ENCODE results near the gene ZP3. TPM values are rescaled to one million over a fixed set of nuclear protein-coding genes. Genes with fewer than 3 reads are reported as not detected.
"Not testable (repeated sequence)": the region's sequence is repeated elsewhere in the genome, so short reads cannot be mapped to it uniquely, and the experiment has no call there.

Gene ZP3
- total and polyA plus RNA-seq, 9 donors = 0.49 to 15.0 (median 1.6) TPM

DNA sequence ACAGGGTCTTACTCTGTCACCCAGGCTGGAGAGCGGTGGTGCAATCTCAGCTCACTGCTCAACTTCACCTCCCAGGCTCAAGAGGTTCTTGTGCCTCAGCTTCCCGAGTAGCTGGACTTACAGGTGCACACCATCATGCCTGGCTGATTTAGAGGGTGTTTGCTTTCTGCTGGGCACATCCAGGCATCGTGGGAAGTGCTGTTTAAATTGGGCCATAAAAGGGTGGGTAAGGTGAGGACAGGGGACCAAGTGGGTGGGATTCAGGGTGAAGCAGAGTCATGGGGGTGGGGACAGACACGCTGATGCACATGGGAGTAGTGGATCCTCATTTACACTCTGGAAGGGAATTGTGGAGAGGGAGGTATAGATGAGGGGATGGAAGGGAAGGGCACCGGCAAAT, 40.2 kb downstream of the ZP3 start:
- not testable (repeated sequence) for H3K9me3 ChIP-seq (replicated peaks; ENCODE audit: control insufficient read depth, low read depth, low read length); H3K27me3 ChIP-seq (ENCODE audit: control insufficient read depth, insufficient read depth, low read length); H3K27ac ChIP-seq (ENCODE audit: low read length); H3K4me3 ChIP-seq (ENCODE audit: low read length); DNase-seq; H3K36me3 ChIP-seq (ENCODE audit: control insufficient read depth, insufficient read depth, low read length); H3K4me1 ChIP-seq (ENCODE audit: control insufficient read depth, insufficient read depth, low read length)
- no CpG with 5 or more reads among the region's 5 CpGs for WGBS (ENCODE audit: insufficient coverage)

DNA sequence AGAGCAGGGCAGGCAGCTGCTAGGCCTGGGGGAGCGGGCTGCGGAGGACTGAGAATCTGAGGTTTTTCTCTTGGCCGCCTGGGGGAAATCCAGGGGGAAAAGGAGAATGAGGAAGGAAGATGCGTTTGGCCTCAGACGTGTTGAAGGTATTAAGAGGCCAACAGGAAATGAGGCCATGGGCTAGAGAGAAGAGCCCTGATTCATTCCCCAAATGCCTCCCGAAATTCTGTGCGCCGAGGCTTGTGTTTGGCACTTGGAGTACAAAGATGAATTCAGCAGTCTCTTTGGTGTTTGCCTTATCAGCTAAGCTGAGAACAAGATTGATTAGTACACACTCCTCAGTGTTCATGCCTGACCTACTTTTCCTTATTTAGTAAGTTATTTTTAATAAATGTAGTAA, 41.2 kb downstream of the ZP3 start:
- not testable (repeated sequence) for H3K4me3 ChIP-seq (ENCODE audit: low read length); H3K36me3 ChIP-seq (ENCODE audit: control insufficient read depth, insufficient read depth, low read length); H3K9me3 ChIP-seq (replicated peaks; ENCODE audit: control insufficient read depth, low read depth, low read length); H3K4me1 ChIP-seq (ENCODE audit: control insufficient read depth, insufficient read depth, low read length); H3K27ac ChIP-seq (ENCODE audit: low read length); H3K27me3 ChIP-seq (ENCODE audit: control insufficient read depth, insufficient read depth, low read length); DNase-seq
- no CpG with 5 or more reads among the region's 8 CpGs for WGBS (ENCODE audit: insufficient coverage)

DNA sequence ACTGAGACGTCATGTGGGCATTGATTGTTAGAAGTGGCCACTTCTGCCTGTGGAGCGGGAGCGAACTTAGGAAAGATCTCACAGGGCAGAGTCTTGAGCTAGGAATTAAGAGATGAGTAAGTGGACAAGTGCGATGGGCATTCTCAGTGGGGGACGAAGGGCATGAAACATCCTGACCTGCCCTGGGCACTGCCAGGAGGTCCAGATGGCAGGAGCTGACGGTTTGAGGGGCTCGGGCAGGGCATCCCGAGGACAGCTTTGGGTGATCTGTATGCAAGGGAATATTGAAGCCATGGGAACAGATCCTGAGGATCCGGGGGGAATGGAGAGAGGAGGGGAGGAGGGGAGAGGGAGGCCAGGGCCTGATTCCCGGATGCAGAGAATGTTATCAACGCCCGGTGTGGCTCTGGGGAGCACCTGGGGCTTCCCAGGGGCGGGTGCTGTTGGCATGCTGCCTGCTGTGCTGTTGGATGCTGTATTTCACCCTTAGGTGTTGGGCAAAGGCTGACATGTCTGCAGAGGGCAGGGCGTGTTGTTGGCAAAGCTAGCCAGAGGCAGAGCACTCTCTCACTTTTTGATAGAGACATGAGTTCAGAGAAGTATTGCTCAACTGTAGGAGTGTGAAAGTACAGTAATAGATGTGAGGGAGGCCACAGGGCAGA, 43.1 kb downstream of the ZP3 start:
- DNase-seq; H3K9me3 ChIP-seq (replicated peaks; ENCODE audit: control insufficient read depth, low read depth, low read length); H3K27ac ChIP-seq (ENCODE audit: low read length); H3K4me1 ChIP-seq (ENCODE audit: control insufficient read depth, insufficient read depth, low read length); H3K36me3 ChIP-seq (ENCODE audit: control insufficient read depth, insufficient read depth, low read length); H3K27me3 ChIP-seq (ENCODE audit: control insufficient read depth, insufficient read depth, low read length); H3K4me3 ChIP-seq (ENCODE audit: low read length): not testable (repeated sequence)
- 93% methylated on average over 3 of the region's 14 CpGs for WGBS (ENCODE audit: insufficient coverage)

GRCh38 chr7:76471556-76472221, 46.9 kb downstream of the ZP3 start:
- not testable (repeated sequence) for H3K36me3 ChIP-seq (ENCODE audit: control insufficient read depth, insufficient read depth, low read length); H3K27ac ChIP-seq (ENCODE audit: low read length); H3K4me3 ChIP-seq (ENCODE audit: low read length); H3K4me1 ChIP-seq (ENCODE audit: control insufficient read depth, insufficient read depth, low read length); H3K27me3 ChIP-seq (ENCODE audit: control insufficient read depth, insufficient read depth, low read length); DNase-seq; H3K9me3 ChIP-seq (replicated peaks; ENCODE audit: control insufficient read depth, low read depth, low read length)
- WGBS (ENCODE audit: insufficient coverage) = no CpG with 5 or more reads among the region's 10 CpGs

DNA sequence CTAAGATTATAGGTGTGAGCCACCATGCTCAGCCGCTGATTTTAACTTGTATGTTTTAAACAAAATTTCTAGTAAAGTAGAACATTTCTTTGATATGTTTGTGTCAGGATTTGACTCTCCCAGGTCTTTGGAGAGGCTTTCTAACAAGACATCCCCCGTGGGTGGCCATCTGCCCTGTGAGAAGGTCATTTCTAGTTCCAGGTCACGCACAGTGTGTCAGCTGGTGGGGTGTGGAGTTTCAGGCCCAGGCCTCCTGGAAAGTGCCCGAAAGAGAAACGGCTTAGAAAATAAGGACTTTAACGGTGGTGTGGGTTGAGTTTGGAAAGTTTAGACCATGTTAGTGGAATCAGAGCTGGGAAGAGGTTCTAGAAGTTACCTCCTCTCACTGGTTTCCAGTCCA, 48.3 kb downstream of the ZP3 start:
- not testable (repeated sequence) for H3K36me3 ChIP-seq (ENCODE audit: control insufficient read depth, insufficient read depth, low read length); H3K27ac ChIP-seq (ENCODE audit: low read length); H3K27me3 ChIP-seq (ENCODE audit: control insufficient read depth, insufficient read depth, low read length); H3K4me3 ChIP-seq (ENCODE audit: low read length); H3K4me1 ChIP-seq (ENCODE audit: control insufficient read depth, insufficient read depth, low read length); H3K9me3 ChIP-seq (replicated peaks; ENCODE audit: control insufficient read depth, low read depth, low read length); DNase-seq
- no CpG with 5 or more reads among the region's 6 CpGs for WGBS (ENCODE audit: insufficient coverage)

- WGBS (ENCODE audit: insufficient coverage) = no CpG with 5 or more reads among the region's 11 CpGs
These were observed 51.5 kb downstream of the ZP3 start for GRCh38 chr7:76476280-76476679.

DNA sequence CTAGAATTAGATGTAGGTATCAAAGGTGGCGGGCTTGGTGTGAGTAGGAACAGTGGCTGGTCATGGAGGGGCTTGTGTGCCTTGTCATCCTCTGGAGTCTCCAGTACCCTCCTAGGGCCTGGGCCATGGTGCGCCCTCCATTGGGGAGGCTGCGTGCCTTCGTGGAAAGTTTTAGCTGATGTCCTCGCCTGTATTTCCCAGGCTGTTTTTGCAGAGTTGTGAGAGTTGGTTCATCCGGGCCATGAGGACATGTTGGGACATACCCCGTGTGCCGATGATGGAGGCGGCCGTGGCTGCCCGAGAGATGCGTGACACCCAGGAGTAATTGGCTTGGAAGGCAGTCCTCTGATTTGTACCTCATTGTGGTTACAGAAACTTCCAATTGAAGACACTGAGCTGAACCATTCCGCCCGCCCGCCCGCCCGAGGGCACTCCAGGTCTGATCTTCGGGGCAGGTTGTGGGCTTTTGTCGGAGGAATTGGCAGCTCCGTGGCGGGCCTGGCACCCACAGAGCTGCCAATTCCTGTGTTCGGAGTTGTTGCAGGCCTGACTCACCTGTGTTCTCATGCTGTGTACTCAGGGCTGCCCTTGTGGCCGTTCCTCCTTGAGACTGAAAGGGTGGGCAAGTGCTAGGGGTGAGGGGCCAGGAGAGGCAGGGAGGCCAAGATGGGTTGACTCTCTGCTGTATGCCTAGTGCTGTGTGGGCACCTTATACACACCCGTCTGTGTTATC, 52.2 kb downstream of the ZP3 start:
- WGBS (ENCODE audit: insufficient coverage) = 96% methylated on average over 5 of the region's 24 CpGs
- H3K9me3 ChIP-seq (replicated peaks; ENCODE audit: control insufficient read depth, low read depth, low read length) = not testable (repeated sequence)

More at GRCh38 chr7:76476280-76476679, 51.5 kb downstream of the ZP3 start:
- H3K27ac ChIP-seq (ENCODE audit: low read length); H3K36me3 ChIP-seq (ENCODE audit: control insufficient read depth, insufficient read depth, low read length); H3K27me3 ChIP-seq (ENCODE audit: control insufficient read depth, insufficient read depth, low read length); H3K4me1 ChIP-seq (ENCODE audit: control insufficient read depth, insufficient read depth, low read length); H3K9me3 ChIP-seq (replicated peaks; ENCODE audit: control insufficient read depth, low read depth, low read length); DNase-seq; H3K4me3 ChIP-seq (ENCODE audit: low read length): not testable (repeated sequence)

DNA sequence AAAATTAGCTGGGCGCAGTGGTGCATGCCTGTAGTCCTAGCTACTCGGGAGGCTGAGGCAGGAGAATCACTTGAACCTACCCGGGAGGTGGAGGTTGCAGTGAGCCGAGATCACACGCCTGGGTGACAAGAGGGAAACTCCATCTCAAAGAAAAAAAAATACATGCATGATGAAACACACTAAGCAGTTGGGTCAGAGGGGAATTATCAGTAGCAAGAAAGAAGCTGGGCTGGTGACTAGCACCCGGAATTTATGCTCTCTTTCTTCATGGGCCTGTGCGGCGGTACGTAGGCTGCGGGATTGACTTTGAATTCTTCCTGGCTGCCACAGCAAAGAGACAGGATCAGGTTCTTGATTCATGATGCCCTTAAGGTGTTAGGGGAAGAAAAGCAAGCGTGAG, 54.9 kb downstream of the ZP3 start:
- not testable (repeated sequence) for H3K27ac ChIP-seq (ENCODE audit: low read length); H3K4me3 ChIP-seq (ENCODE audit: low read length); H3K27me3 ChIP-seq (ENCODE audit: control insufficient read depth, insufficient read depth, low read length); H3K9me3 ChIP-seq (replicated peaks; ENCODE audit: control insufficient read depth, low read depth, low read length); DNase-seq; H3K4me1 ChIP-seq (ENCODE audit: control insufficient read depth, insufficient read depth, low read length)
- peaks cover 12% of the 10 kb centered on the region for H3K36me3 ChIP-seq (ENCODE audit: control insufficient read depth, insufficient read depth, low read length)
- WGBS (ENCODE audit: insufficient coverage) = no CpG with 5 or more reads among the region's 11 CpGs

More for the DNA sequence above, 52.2 kb downstream of the ZP3 start:
- H3K4me3 ChIP-seq (ENCODE audit: low read length); DNase-seq; H3K4me1 ChIP-seq (ENCODE audit: control insufficient read depth, insufficient read depth, low read length); H3K27ac ChIP-seq (ENCODE audit: low read length); H3K27me3 ChIP-seq (ENCODE audit: control insufficient read depth, insufficient read depth, low read length); H3K36me3 ChIP-seq (ENCODE audit: control insufficient read depth, insufficient read depth, low read length): not testable (repeated sequence)

DNA sequence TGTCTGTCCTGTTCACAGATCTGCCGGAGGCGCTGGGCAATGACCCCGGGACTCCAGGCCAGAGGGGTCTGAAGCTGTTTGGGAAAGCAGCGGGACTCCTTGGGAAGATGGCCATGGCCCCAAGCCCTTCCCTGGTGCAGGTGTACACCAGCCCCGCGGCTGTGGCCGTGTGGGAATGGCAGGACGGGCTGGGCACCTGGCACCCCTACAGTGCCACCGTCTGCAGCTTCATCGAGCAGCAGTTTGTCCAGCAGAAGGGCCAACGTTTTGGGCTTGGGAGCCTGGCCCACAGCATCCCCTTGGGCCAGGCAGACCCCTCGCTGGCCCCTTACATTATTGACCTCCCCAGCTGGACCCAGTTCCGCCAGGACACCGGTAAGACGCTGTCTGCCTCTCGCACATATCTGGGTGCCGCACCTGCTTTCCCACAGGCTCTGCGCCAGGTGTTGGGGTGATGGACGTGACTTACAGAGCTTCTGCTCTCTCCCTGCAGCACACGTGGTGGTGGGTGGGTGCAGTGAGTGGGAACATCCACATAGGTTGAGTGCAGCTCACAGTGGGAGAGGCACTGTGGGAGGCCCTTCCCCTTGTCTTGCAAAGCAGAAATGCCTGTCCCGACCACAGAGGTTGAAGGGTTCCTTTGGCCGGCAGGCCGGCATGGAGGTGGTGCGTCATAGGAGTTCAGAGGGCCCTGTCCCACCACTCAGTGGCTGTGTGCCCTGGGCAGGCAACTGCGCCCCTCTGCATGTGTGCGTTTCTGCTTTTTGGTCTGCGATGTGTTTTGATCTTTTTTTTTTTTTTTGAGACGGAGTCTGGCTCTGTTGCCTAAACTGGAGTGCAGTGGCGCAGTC, 55.9 kb downstream of the ZP3 start:
- not testable (repeated sequence) for DNase-seq; H3K27me3 ChIP-seq (ENCODE audit: control insufficient read depth, insufficient read depth, low read length); H3K9me3 ChIP-seq (replicated peaks; ENCODE audit: control insufficient read depth, low read depth, low read length); H3K4me1 ChIP-seq (ENCODE audit: control insufficient read depth, insufficient read depth, low read length); H3K4me3 ChIP-seq (ENCODE audit: low read length); H3K27ac ChIP-seq (ENCODE audit: low read length)
- H3K36me3 ChIP-seq (ENCODE audit: control insufficient read depth, insufficient read depth, low read length) = peaks cover 12% of the 10 kb centered on the region
- WGBS (ENCODE audit: insufficient coverage) = 80% methylated on average over 9 of the region's 29 CpGs

DNA sequence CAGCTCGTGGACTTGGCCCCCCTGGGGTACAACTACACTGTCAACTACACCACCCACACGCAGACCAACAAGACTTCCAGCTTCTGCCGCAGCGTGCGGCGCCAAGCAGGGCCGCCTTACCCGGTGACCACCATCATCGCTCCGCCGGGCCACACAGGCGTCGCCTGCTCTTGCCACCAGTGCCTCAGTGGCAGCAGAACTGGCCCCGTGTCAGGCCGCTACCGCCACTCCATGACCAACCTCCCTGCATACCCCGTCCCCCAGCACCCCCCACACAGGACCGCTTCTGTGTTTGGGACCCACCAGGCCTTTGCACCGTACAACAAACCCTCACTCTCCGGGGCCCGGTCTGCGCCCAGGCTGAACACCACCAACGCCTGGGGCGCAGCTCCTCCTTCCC, 57.9 kb downstream of the ZP3 start:
- H3K27me3 ChIP-seq (ENCODE audit: control insufficient read depth, insufficient read depth, low read length); H3K4me3 ChIP-seq (ENCODE audit: low read length): not testable (repeated sequence)
- WGBS (ENCODE audit: insufficient coverage) = 91% methylated on average over 21 of the region's 24 CpGs

More for the DNA sequence above, 57.9 kb downstream of the ZP3 start:
- not testable (repeated sequence) for H3K4me1 ChIP-seq (ENCODE audit: control insufficient read depth, insufficient read depth, low read length); H3K9me3 ChIP-seq (replicated peaks; ENCODE audit: control insufficient read depth, low read depth, low read length); DNase-seq; H3K27ac ChIP-seq (ENCODE audit: low read length)
- H3K36me3 ChIP-seq (ENCODE audit: control insufficient read depth, insufficient read depth, low read length) = peaks cover 12% of the 10 kb centered on the region
